HG02678 (cell line): Measurements from ENCODE around the gene VPS4A.
"Not testable (repeated sequence)": the region's sequence is repeated elsewhere in the genome, so short reads cannot be mapped to it uniquely, and the experiment has no call there.

ENCODE experiments used
- ATAC-seq: cut with Tn5 transposase; IDR thresholded peaks from one replicate; pipeline ENCODE4 v1.9.1; 2021; ENCODE audit warnings: mild to moderate bottlenecking, moderate library complexity; ENCODE audit not compliant: unreplicated experiment

The VPS4A gene

DNA sequence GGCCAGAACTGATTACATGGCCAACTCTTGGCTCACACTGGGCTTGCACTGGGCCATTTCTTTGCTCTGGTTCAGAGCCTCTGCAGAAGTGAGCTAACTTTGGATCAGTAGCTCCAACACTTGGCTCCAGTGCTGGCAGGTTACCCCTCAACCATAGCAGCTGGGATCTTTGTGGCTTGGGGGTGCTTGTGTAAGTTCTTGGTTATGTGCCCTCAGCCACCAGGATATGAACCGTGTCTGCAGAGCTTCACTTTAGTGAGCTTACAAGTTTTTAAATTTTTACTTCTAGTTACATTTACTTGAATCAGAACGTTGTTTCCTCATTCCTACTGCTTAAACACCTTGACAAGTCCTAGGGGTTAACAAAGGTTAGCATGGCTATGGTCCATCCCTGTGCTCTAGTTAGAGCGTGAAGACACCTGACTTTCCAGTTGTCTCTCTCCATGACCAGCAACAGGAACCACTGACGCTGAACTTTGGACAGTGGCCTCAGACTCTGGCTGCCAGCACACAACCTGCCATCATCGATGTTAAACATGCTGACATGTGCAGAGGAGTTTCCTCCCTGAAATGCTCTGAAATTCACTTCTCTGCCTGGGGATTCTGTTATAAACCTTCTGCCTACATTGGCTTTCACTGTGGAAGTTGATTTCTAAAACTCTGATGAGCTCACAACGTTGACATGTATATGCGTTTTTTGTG lies 15.2 kb downstream of the VPS4A start:
- no peak for ATAC-seq

DNA sequence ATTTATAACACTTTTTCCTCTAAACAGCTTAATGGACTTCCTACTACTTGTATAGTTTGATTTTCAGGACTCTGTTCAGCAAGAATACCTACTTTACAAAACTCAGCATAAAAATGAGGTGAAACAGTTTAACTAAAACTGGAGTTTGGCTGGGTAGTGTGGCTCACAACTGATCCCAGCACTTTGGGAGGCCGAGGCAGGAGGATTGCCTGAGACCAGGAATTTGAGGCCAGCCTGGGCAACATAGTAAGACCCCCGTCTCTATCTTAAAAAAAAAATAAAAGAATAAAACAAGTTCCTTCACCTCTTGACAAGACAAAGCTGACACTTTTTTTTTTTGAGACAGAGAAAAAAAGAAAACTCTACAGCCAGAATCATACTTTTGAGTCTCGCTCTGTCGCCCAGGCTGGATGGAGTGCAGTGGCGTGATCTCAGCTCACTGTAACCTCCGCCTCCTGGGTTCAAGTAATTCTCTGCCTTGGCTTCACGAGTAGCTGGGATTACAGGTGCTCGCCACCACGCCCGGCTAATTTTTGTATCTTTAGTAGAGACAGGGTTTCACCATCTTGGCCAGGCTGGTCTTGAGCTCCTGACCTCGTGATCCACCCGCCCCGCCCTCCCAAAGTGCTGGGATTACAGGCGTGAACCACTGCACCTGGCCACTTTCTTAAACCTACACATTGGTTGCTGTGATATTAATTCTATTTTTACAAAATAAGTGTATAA lies 16.6 kb downstream of the VPS4A start:
- ATAC-seq, result no peak

DNA sequence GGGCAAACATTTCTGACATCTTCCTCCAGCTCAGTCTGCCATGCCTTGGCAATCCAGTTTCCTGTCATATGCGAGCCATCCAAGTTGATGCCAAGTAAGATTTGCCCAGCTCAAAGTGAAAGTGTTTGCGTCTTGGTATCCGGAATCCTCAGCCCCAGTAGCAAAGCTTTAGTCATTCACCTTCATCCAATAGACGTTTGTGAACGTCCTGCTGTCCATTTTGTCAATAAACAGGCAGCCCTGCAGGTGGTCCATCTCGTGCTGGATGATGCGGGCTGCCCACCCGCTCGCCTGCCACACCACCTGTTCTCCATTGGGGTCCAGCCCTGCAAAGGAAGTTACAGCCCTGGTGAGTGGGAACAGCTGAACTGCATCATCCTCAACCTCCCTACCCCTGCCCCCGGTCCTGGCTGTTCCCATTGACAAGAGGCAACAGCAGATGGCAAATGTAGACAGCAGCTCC lies 17.7 kb downstream of the VPS4A start:
- ATAC-seq, result no peak

DNA sequence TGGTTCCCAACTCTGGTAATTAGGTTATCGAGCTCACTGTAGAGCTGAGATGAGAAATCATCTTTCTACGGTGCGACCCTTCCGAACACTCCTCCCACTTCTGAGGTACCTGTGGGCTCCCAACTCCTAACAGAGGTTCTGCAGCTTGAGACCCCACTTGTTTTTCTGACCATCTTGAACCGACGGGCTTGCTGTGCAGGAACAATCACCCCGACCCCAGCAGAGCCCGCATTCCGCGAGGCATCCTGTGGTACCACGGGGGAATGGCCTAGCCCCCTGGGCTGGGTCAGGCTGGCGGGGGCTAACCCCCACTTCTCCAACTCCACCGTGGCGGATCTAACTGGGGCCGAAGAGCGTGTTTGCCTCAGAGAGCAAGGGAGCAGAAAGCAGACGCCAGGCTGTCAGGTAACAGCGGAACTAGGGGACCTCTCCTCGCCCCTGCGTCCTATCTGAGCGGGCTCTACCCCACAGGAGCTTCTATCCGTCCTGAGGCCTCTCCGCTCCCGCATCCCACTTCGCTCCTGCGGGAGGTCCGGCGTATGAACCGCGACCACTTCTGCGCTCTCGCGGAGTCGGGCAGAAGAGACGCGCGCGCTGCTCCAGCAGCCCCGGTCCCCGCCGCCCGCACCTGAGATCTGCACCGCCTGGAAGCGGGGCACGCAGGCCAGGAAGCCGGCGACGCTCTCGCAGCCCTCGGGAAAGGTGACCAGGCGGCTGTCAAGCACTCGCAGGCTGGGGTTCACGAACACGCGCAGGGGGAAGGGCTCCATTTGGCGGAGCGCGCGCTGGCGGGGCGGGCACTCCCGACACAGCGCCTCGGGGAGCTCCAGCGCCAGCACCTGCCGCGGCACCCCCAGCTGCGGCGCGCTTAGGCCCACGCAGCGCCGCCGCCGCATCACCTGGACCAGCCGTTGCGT lies 18.5 kb downstream of the VPS4A start:
- ATAC-seq, result peak; percentile 40

DNA sequence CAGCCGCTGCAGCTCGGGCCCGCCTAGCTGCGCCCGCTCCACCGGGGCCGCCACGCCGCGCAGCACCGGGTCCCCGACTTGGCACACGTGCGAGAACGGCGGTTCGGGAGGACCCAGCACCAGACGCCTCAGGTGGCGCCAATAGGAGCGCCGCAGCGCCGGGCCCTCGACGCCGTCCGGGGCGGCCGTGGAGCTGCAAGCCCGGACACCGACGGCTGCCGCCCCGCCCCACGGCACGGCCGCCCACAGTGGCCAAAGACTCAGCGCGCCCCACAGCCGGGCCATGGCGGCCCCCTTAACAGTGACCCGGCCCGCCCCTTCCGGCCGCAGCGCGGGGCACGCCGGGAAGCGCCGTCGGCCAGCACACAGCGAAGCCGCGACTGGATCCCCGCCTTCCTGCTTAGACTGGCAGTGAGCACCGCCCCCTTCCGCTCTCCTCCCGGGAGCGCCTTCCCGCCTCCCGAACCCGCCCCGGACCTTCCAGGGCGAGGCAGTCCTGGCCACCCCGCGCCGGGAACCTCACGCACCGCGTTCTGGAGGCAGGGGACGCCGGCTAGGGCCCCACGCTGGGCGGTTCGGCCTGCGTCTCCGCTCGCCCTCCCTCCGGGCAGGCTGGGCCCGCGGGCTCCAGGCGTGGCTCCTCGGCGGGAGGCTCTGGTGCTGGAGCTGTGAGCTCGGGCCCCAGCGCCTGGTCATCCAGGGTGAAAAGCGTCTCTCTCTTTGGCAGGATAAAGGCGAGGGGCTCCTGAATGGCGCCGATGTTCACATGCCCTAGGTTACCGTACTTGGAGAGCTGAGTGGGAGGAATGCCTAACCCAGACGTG lies 19.3 kb downstream of the VPS4A start, which contains the start of gene PDF:
PDF (minus strand) TSS at position 303 of the 824 bp plus-strand sequence; CDS start at position 285, 18 bp downstream.
- peak; percentile 92 for ATAC-seq

DNA sequence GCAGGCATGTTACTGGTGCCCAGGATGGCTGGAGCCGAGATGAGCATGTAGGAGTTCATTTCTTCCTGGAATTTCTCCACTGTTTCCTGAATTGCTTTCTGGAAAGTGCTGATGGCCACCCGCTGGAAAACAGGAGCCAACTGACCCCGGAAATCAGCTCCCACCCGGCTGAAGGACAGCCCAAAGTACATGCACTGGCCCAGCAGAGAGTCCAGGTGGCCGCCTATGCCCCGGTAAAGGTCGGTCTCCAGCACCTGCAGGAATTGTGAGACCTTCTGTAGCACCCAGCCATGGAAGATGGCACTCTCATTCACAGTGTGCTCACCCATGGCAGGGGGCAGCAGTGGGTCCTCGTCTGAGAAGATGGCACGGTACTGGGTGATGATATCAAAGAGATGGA lies 23.5 kb downstream of the VPS4A start:
- ATAC-seq, result no peak

DNA sequence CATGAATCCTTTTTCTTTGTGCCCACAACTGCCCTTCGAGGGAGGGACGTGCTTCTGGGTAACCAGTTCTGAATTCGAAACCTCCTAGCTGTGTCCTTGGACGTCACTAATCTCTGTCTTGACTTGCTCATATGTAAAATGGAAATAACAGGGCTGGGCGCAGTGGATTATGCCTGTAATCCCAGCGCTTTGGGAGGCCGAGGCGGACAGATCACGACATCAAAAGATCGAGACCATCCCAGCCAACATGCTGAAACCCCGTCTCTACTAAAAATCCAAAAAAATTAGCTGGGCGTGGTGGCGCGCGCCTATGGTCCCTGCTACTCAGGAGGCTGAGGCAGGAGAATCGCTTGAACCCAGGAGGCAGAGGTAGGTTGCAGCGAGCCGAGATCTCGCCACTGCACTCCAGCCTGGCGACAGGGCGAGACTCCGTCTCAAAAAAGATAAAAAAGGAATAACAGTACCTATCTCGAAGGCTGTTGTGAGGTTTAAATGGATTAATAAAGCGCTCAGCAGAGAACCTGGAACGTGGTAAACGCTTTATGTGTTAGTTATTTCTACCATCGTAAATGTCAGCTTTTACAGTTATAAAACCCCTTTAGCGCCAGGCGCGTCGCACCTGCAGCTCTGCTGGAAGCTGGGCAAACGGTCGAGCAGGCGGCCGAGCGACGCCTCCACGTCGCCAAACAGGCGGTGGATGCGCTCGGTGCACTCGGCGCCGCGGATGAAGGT lies 27.6 kb downstream of the VPS4A start:
- no peak for ATAC-seq

DNA sequence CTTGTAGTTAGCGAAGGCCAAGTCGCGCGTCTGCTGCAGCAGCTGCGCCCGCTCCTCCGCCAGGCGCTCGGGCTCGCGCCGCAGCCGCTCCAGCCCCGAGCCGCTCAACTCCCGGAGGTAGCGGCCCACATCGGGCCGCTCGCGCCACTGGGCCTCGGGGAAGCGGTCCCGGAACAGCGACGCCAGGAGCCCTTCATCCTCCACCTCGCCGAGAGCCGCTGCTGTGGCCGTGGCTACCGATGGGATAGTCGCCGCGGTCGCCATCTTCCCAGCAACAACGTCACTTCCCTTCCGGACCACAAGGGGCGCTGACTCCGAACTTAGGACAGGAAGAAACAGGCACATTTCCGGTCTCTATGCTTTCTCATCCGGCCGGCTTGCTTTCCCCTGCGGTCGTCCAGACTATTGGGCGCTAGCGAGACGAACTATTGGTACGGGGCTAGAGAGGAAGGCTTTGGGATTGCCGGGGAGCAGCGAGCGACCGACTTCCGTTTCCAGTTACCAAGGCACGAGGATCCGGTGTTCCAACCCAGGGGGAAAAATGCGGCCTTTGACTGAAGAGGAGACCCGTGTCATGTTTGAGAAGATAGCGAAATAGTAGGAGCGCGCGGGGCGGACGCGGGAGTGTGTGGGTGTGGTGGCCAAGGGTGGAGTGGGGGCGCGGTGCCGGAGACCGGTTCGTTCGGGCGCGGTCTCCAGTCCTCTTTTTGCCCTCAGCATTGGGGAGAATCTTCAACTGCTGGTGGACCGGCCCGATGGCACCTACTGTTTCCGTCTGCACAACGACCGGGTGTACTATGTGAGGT lies 28.3 kb downstream of the VPS4A start, which contains the start of the genes COG8 and NIP7:
COG8 (minus strand) TSS at position 276 of the 806 bp plus-strand sequence; CDS start at position 264, 12 bp downstream.
NIP7 (plus strand) TSS at position 484 of the 806 bp plus-strand sequence; CDS start at position 542, 58 bp downstream.
- peak; percentile 95 for ATAC-seq

DNA sequence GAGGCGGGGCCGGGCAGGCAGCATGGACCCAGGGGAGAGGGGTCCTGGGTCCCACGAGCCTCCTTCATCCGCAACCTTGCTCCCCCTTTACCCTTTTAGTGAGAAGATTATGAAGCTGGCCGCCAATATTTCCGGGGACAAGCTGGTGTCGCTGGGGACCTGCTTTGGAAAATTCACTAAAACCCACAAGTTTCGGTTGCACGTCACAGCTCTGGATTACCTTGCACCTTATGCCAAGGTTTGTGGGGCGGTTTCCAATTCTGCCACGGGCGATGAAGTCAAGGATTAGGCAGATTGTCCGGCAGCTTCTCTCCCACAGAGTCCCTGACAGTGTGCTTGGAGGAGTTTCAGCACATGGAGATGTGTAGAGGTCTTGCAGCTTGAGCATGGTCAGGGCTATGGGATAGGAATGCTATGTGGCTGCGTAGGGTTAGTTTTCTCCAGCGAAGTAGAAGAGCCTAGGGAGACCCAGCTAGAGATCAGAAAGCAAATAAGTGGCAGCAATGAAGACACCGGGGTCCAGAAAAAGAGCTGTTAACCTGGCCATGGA lies 29.0 kb downstream of the VPS4A start:
- no peak for ATAC-seq

DNA sequence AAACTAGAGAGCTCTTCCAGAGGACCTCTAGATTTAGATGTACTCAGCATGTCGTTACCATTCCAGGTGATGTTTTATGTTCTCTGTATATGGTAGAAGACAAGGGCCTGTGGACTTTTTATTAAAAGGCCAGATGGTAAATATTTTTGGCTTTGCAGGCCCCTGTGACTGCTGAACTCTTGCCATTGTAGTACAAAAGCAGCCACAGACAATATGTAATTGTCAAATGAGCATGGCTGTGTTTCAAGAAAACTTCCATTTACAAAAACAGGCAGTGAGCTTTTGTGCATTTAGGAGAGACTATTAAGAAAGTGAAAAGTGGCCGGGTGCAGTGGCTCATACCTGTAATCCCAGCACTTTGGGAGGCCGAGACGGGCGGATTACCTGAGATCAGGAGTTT lies 33.0 kb downstream of the VPS4A start:
- no peak for ATAC-seq

DNA sequence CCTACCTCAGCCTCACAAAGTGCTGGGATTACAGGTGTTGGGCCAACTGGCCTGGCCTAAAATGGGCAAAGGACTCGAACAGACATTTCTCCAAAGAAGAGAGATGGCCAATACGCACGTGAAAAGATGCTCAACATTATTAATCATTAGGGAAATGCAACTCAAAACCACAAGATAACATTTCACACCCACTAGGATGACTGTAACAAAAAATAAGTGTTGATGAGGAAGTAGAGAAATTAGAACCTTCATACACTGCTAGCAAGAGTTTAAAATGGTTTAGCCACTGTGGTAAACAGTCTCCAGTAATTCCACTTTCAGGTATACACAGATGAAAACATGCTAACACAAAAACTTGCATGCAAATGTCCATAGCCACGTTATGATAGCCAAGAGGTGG lies 34.8 kb downstream of the VPS4A start:
- ATAC-seq, result no peak

DNA sequence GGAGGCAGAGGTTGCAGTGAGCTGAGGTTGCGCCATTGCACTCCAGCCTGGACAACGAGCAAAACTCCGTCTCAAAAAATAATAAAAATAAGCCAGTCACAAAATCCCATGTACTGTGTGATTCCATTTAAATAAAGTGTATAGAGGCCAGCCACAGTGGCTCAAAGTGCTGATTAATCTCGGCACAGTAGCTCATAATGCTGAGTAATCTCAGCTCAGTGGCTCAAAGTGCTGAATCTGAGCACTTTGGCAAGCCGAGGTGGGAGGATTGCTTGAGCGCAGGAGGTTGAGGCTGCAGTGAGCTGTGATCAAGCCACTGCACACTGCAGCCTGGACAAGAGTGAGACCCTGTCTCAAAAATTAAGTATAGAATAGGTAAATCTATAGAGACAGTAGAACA lies 35.5 kb downstream of the VPS4A start:
- ATAC-seq, result no peak

DNA sequence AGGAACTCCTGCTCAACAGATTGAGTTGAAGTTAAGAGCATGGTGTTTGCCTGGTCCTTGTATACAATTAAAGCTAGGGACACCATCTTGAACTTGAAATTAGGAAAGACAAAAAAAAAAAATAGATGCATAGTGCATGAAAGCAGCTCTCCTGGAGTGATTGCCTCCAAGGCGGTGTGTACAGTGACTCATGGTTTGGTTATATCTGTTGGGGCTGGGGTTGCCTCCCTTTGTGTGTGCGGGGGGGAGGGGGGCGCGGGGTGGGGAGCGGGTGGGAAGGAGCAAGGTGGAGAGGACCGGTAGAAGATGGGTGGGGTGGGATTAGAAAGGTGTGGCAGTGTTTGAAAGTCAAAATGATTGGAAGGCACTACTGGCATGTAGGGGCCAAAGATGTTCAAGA lies 37.1 kb downstream of the VPS4A start:
- no peak for ATAC-seq

DNA sequence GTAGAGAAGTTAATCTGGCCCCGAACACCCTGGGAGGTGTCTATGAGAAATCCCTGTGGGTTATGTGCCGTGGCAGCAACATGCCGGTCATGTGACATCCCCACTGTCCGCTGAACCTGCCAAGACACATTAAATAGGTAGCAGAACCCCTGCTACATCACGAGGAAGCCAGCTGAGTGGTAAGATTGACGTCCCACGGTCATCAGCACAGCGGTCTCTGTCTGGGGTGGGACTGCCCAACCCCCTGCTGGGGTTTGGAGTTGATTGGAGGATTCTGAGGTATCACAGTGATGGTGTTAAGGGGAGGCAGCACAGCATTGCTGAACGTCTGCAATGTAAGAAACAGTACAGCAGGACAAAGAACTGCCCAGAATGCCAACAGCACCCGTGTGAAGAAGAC lies 38.4 kb downstream of the VPS4A start:
- ATAC-seq, result no peak

DNA sequence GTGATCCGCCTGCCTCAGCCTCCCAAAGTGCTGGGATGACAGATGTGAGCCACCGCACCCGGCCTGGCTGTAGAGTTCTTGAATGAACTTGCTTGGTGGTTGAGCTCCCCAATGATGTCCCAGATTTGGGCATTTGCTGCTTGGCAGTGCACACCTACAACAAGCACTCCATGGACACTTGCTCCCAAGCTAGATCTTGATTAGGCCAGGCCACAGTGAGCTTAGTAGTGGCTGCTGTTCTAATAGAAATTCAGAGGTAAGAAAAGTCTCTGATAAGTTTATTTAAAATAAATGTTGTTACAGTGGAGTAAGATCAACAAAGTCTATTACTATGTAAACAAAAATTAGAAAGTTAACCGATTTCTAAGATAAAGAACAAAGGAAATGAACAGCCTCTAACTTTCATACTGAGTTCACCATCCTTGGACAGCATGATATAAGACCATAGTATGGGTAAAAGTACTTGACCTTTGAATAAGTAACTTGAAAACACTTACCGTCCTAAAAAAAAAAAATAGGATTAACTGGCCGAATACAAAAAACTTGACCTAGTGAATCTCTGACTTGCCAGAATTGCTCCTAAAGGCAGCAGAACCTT lies 39.5 kb downstream of the VPS4A start:
- no peak for ATAC-seq

DNA sequence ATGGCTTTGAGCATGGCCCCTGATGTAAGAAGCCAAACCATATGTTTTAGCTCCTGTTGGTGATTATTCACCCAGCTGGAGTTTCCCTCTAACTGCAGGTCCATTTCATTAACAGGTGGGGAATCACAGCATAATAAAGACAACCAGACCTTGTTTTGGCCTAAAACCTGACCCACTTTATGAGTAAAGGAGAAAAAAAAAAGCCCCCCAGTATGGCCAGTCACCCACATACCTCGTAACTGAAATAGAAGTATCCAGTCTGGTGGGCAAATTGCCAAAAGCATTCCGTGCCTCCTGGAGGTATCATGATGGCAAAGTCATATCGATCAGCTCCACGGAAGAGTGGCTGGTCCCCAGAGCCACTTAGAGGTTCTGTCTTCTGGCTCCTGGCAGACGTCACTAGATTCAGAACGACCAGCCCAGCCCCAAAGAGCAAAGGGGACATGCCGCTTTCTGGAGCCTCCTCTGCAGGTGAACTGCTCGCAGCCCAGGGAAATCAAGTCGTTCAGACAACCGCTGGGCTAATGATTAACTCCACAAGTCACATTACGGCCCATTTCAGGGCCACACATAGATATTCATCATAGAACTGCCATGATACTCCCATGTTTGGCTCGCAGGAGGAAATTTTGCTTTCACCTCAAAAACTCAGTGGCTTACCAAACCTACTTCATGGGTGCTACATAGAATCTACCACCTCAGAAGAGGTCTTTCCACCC lies 40.3 kb downstream of the VPS4A start, which contains the start of gene TMED6:
TMED6 (minus strand) TSS at position 478 of the 719 bp plus-strand sequence; CDS start at position 445, 33 bp downstream.
- ATAC-seq, result no peak

DNA sequence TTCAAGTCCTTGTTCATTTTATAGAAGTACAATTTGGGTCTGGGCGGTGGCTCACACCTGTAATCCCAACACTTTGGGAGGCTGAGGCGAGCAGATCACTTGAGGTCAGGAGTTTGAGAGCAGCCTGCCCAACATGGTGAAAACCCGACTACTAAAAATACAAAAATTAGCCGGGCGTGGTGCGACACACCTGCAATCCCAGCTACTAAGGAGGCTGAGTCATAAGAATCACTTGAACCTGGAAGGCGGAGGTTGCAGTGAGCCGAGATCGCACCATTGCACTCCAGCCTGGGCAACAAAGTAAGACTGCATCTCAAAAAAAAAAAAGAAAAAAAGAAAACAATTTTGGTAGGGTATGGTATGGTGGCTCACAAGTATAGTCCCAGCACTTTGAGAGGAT lies 48.9 kb downstream of the VPS4A start:
- not testable (repeated sequence) for ATAC-seq
